HG03135 (cell line): ENCODE measurements around the gene MYO9A.

ENCODE experiments used
- ATAC-seq: cut with Tn5 transposase; IDR thresholded peaks from one replicate; pipeline ENCODE4 v1.9.1; 2021; ENCODE audit warnings: mild to moderate bottlenecking, moderate library complexity; ENCODE audit not compliant: unreplicated experiment

The MYO9A gene

GRCh38 chr15:72118017-72118978, at the start of gene MYO9A, which contains the start of gene SENP8:
Gene MYO9A (minus strand): TSS chr15:72118150. CDS start chr15:72046563, 71,587 bp downstream.
Gene SENP8 (plus strand): TSS chr15:72118403. CDS start chr15:72139624, 21,221 bp downstream.
- peak; percentile 65 for ATAC-seq

GRCh38 chr15:72167445-72167844, 49.5 kb upstream of the MYO9A start:
- no peak for ATAC-seq

GRCh38 chr15:72166716-72167417, 48.9 kb upstream of the MYO9A start:
- no peak for ATAC-seq

- no peak for ATAC-seq
These were observed 45.8 kb upstream of the MYO9A start for GRCh38 chr15:72163719-72164118.

GRCh38 chr15:72162569-72162968, 44.6 kb upstream of the MYO9A start:
- no peak for ATAC-seq

GRCh38 chr15:72161361-72162132, 43.6 kb upstream of the MYO9A start:
- no peak for ATAC-seq

GRCh38 chr15:72160696-72161245, 42.8 kb upstream of the MYO9A start:
- no peak for ATAC-seq

GRCh38 chr15:72156928-72157327, 39.0 kb upstream of the MYO9A start:
- ATAC-seq, result no peak

GRCh38 chr15:72155635-72156616, 38.0 kb upstream of the MYO9A start:
- ATAC-seq, result peak; percentile 73

GRCh38 chr15:72155003-72155621, 37.2 kb upstream of the MYO9A start:
- no peak for ATAC-seq

- no peak for ATAC-seq
These were observed 36.4 kb upstream of the MYO9A start for GRCh38 chr15:72154316-72154715.

GRCh38 chr15:72153269-72154000, 35.5 kb upstream of the MYO9A start:
- no peak for ATAC-seq

- no peak for ATAC-seq
These were observed 29.5 kb upstream of the MYO9A start for GRCh38 chr15:72147418-72147817.

GRCh38 chr15:72146934-72147333, 29.0 kb upstream of the MYO9A start:
- no peak for ATAC-seq

- no peak for ATAC-seq
These were observed 28.3 kb upstream of the MYO9A start for GRCh38 chr15:72146221-72146620.

- peak; percentile 99 for ATAC-seq
These were observed 23.5 kb upstream of the MYO9A start for GRCh38 chr15:72141171-72142084.

- no peak for ATAC-seq
These were observed 22.1 kb upstream of the MYO9A start for GRCh38 chr15:72140088-72140487.
